ENCODE data around the gene MLLT1. TPM values are rescaled to one million over a fixed set of nuclear protein-coding genes. Genes with fewer than 3 reads are reported as not detected.
"Not testable (repeated sequence)": the region's sequence is repeated elsewhere in the genome, so short reads cannot be mapped to it uniquely, and the experiment has no call there.

MLLT1 gene
- total RNA-seq, 1 experiment from 2014 or later, result 44.2 TPM

DNA sequence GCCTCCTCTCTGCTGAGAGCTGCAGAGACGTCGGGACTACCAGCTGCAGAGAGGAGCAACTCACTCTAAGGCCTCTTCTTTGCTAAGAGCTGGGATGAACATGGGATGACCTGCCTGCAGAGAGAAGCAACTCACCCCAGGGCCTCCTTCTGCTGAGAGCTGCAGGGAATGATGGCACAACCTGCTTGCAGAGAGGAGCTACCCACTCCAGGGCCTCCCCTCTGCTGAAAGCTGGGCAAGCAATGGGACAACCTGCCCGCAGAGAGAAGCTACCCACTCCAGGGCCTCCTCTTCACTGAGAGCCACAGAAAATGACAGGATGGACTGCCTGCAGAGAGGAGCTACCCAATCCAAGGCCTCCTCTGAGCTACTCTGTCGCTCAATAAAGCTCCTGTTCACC, 6.9 kb upstream of the MLLT1 start:
- H3K4me1 ChIP-seq (replicated peaks; ENCODE audit: insufficient read depth), result no peaks in the 10 kb centered on the region
- intact Hi-C loops (cut with micrococcal nuclease; ENCODE audit: unreplicated experiment), result no loop called here
- H3K27ac ChIP-seq, result no peak overlapping the region
- no peaks in the 10 kb centered on the region for H3K9me2 ChIP-seq (ENCODE audit: insufficient read depth)
- H2AFZ ChIP-seq, result no peak overlapping the region
- H4K20me1 ChIP-seq (ENCODE audit: insufficient read depth), result no peaks in the 10 kb centered on the region
- no peaks in the 10 kb centered on the region for H3K79me2 ChIP-seq (ENCODE audit: low read depth)
- ChIA-PET POLR2A (ENCODE audit: unreplicated experiment) (no interaction called here), CTCF (no interaction called here)
- no peak for DNase-seq
- no peaks in the 10 kb centered on the region; the same call in 1 of the 2 replicates for H3K9me3 ChIP-seq (ENCODE audit: insufficient read depth, low read depth)
- BruUV-seq (replicated peaks), result no TSS peak
- H3K4me3 ChIP-seq, result no peak overlapping the region
- peaks cover 15% of the 10 kb centered on the region for H3K27me3 ChIP-seq (ENCODE audit: insufficient read depth, low read depth)
- TF ChIP-seq, protein P1, sequence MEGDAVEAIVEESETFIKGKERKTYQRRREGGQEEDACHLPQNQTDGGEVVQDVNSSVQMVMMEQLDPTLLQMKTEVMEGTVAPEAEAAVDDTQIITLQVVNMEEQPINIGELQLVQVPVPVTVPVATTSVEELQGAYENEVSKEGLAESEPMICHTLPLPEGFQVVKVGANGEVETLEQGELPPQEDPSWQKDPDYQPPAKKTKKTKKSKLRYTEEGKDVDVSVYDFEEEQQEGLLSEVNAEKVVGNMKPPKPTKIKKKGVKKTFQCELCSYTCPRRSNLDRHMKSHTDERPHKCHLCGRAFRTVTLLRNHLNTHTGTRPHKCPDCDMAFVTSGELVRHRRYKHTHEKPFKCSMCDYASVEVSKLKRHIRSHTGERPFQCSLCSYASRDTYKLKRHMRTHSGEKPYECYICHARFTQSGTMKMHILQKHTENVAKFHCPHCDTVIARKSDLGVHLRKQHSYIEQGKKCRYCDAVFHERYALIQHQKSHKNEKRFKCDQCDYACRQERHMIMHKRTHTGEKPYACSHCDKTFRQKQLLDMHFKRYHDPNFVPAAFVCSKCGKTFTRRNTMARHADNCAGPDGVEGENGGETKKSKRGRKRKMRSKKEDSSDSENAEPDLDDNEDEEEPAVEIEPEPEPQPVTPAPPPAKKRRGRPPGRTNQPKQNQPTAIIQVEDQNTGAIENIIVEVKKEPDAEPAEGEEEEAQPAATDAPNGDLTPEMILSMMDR (conservative IDR thresholded peaks at IDR 0.05), result no peak
- TF ChIP-seq EZH2 (IDR thresholded peaks at IDR 0.05; ENCODE audit: low read depth), result no peak
- H3K4me2 ChIP-seq, result no peak overlapping the region
- no peaks in the 10 kb centered on the region for H3F3A ChIP-seq (ENCODE audit: insufficient read depth, low read depth)
- H3K36me3 ChIP-seq (ENCODE audit: low read depth), result no peaks in the 10 kb centered on the region

DNA sequence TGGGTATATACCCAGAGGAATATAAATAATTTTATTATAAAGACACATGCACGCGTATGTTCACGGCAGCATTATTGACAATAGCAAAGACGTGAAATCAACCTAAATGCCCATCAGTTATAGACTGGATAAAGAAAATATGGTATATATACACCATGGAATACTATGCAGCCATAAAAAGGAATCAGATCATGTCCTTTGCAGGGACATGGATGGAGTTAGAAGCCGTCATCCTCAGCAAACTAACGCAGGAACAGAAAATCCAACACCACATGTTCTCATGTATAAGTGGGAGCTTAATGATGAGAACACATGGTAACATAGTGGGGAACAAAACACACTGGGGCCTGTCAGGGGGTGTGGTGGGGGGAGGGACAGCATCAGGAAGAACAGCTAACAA, 2.6 kb upstream of the MLLT1 start:
- H3K4me2 ChIP-seq; H2AFZ ChIP-seq; intact Hi-C loops (cut with micrococcal nuclease; ENCODE audit: unreplicated experiment); CTCF ChIA-PET; BruUV-seq (replicated peaks); H3K4me3 ChIP-seq; H3F3A ChIP-seq (ENCODE audit: insufficient read depth, low read depth); H3K27ac ChIP-seq; H3K36me3 ChIP-seq (ENCODE audit: low read depth); H3K9me2 ChIP-seq (ENCODE audit: insufficient read depth); H3K9me3 ChIP-seq (ENCODE audit: insufficient read depth, low read depth); DNase-seq; H3K4me1 ChIP-seq (replicated peaks; ENCODE audit: insufficient read depth); POLR2A ChIA-PET (ENCODE audit: unreplicated experiment); H4K20me1 ChIP-seq (ENCODE audit: insufficient read depth): not testable (repeated sequence)
- Histone ChIP-seq H3K79me2 (ENCODE audit: low read depth) (peaks cover 20% of the 10 kb centered on the region), H3K27me3 (ENCODE audit: insufficient read depth, low read depth) (peaks cover 15% of the 10 kb centered on the region)

DNA sequence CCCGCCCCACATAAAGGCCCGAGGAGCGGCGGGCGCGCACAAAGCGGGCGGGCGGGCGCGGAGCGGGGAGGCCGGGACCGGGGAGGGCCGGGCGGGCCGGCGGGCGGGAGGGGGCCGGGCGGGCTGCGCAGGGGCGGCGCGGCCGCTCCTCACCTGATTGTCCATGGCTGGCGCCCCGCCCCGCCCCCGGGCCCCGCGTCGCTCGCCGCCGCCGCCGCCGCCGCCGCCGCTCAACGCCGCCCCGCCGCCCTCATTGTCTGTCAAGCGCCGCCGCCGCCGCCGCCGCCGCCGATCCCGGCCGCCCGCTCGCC, 200 bp downstream of the MLLT1 start:
- intact Hi-C loops (cut with micrococcal nuclease; ENCODE audit: unreplicated experiment), result no loop called here
- POLR2A ChIA-PET (ENCODE audit: unreplicated experiment), result no interaction called here

More for the DNA sequence above, 200 bp downstream of the MLLT1 start:
- H3K4me3 ChIP-seq, result peak overlapping the region; percentile 75
- H3K4me2 ChIP-seq, result peak overlapping the region; percentile 87; the same call in 1 of the 2 replicates
- no peaks in the 10 kb centered on the region for H3F3A ChIP-seq (ENCODE audit: insufficient read depth, low read depth)
- 0 out of 2 replicates have a peak, but pooled peaks cover 4% of the 10 kb centered on the region for H3K27me3 ChIP-seq (ENCODE audit: insufficient read depth, low read depth)
- H4K20me1 ChIP-seq (ENCODE audit: insufficient read depth), result no peaks in the 10 kb centered on the region; the same call in 1 of the 2 replicates
- H3K9me2 ChIP-seq (ENCODE audit: insufficient read depth), result no peaks in the 10 kb centered on the region
- BruUV-seq (replicated peaks), result no TSS peak
- H3K4me1 ChIP-seq (replicated peaks; ENCODE audit: insufficient read depth), result no peaks in the 10 kb centered on the region
- H3K79me2 ChIP-seq (ENCODE audit: low read depth), result peaks cover 30% of the 10 kb centered on the region
- no peak for DNase-seq
- no peak overlapping the region for H3K27ac ChIP-seq
- no peak overlapping the region; the same call in 1 of the 2 replicates for H2AFZ ChIP-seq
- no peaks in the 10 kb centered on the region for H3K36me3 ChIP-seq (ENCODE audit: low read depth)
- TF ChIP-seq, protein P1 (conservative IDR thresholded peaks at IDR 0.05), result no peak
- TF ChIP-seq EZH2 (IDR thresholded peaks at IDR 0.05; ENCODE audit: low read depth), result no peak
- H3K9me3 ChIP-seq (ENCODE audit: insufficient read depth, low read depth), result no peaks in the 10 kb centered on the region
- CTCF ChIA-PET, result no interaction called here
